Measurements from ENCODE around the gene SLC39A3.
A peak's percentile ranks its signal among the peaks of the same experiment; 100 is the strongest.

Gene SLC39A3

GRCh38 chr19:2779121-2779740, 39.4 kb upstream of the SLC39A3 start:
- FAIRE-seq (no peak), DNase-seq (ENCODE audit: insufficient read length, low spot score) (no peak)
- no peak for TF ChIP-seq PAX5 (IDR thresholded peaks at IDR 0.05; ENCODE audit: insufficient read depth, low read length, severe bottlenecking)
- no peak for TF ChIP-seq SPI1 (IDR thresholded peaks at IDR 0.05; ENCODE audit: low read depth, low read length)
- TF ChIP-seq POLR2A (IDR thresholded peaks at IDR 0.05; ENCODE audit: low read depth, low read length): no peak
- no peak for TF ChIP-seq TAF1 (IDR thresholded peaks at IDR 0.05; ENCODE audit: low read depth, low read length)
- no peak for TF ChIP-seq POLR2AphosphoS5 (IDR thresholded peaks at IDR 0.05; ENCODE audit: low read depth, low read length)
- TF ChIP-seq POU2F2 (IDR thresholded peaks at IDR 0.05; ENCODE audit: low read depth, low read length): no peak

- no peak for FAIRE-seq
- DNase-seq (ENCODE audit: insufficient read length, low spot score): no peak
- TF ChIP-seq POU2F2 (IDR thresholded peaks at IDR 0.05; ENCODE audit: low read depth, low read length): no peak
Measured at GRCh38 chr19:2777952-2778683, 38.3 kb upstream of the SLC39A3 start.

- peak; percentile 67 for DNase-seq (ENCODE audit: insufficient read length, low spot score)
- peak; percentile 72 for FAIRE-seq
- TF ChIP-seq POLR2A (IDR thresholded peaks at IDR 0.05; ENCODE audit: low read depth, low read length) (no peak), POU2F2 (IDR thresholded peaks at IDR 0.05; ENCODE audit: low read depth, low read length) (no peak), SPI1 (IDR thresholded peaks at IDR 0.05; ENCODE audit: low read depth, low read length) (no peak), PAX5 (IDR thresholded peaks at IDR 0.05; ENCODE audit: insufficient read depth, low read length, severe bottlenecking) (no peak), TAF1 (IDR thresholded peaks at IDR 0.05; ENCODE audit: low read depth, low read length) (no peak)
Measured at GRCh38 chr19:2775556-2776430, 36.0 kb upstream of the SLC39A3 start.

GRCh38 chr19:2774953-2775555, 35.2 kb upstream of the SLC39A3 start:
- DNase-seq (ENCODE audit: insufficient read length, low spot score): no peak
- FAIRE-seq: no peak
- no peak for TF ChIP-seq POLR2AphosphoS5 (IDR thresholded peaks at IDR 0.05; ENCODE audit: low read depth, low read length)
- TF ChIP-seq POU2F2 (IDR thresholded peaks at IDR 0.05; ENCODE audit: low read depth, low read length): no peak
- no peak for TF ChIP-seq SPI1 (IDR thresholded peaks at IDR 0.05; ENCODE audit: low read depth, low read length)
- TF ChIP-seq POLR2A (IDR thresholded peaks at IDR 0.05; ENCODE audit: low read depth, low read length): no peak
- no peak for TF ChIP-seq TAF1 (IDR thresholded peaks at IDR 0.05; ENCODE audit: low read depth, low read length)
- TF ChIP-seq PAX5 (IDR thresholded peaks at IDR 0.05; ENCODE audit: insufficient read depth, low read length, severe bottlenecking): no peak

DNA sequence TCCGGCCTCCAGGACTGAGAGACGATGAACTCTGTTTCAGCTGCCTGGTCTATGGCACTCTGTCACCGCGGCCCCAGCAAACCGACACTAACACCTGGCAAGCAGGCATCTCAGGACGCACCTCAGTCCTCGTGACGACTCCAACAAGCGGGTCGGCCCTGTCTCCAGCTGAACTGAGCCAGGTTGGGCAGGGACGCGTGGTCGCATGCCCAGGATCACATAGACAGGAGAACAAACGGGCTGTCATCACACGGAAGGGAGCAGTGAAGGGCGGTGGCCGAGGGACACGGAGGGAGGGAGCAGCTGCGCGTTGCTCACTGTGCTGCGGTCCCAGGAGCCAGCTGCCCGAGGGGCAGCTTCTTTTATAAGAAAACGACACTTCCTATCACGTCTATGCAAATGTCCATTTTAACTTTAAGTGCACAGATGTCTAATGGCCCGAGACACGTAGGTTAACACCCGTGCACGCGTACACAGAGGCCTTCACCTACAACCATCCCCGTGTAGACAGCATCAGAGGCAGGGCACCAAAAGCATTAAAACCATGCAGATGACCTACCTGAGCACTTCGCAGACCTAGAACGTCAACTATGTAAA, 34.4 kb upstream of the SLC39A3 start:
- TF ChIP-seq TAF1 (IDR thresholded peaks at IDR 0.05; ENCODE audit: low read depth, low read length): no peak
- DNase-seq (ENCODE audit: insufficient read length, low spot score): no peak
- FAIRE-seq: no peak

DNA sequence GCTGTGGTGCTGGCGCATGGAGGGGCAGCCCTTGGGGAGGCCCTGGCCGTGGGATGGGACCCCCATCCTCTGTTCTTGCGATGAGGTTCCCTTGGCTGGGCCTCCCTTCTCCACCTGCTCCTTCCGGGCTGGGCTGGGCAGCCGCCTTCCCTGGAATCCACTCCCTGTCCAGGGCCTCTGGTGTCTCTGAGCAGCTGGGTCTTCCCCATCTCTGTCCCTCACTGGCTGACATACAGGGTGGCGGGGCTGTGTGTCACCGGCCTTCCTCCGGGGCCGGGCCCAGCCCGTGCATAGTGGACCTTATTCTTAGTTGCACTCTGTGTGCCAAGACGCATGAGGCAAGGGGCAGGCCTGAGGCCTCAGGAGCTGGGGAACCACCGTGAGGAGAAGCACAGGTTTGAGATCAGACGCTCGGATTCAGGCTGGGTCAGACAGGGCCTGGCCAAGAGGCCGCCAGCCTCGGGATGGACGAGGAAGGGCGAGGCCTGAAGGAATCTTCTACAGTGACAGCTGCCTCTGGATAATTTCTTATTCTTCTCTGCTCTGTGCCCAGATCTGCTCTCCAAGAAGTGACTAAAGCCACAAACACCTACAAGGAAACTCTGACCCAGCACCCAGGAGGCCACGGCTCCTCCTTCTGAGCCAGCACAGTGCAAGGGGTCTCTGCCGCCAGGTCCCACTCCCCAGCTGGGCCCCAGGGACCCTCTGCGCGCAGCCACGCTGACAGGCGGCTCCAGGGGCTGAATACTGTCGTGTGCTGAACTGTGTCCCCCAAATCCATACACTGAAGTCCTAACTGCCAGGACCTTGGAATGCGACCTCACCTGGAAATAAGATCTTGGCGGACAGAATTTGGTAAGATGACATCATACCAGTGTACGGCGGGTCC, 32.2 kb upstream of the SLC39A3 start:
- FAIRE-seq (no peak), DNase-seq (ENCODE audit: insufficient read length, low spot score) (no peak)
- no peak for TF ChIP-seq PAX5 (IDR thresholded peaks at IDR 0.05; ENCODE audit: insufficient read depth, low read length, severe bottlenecking)
- TF ChIP-seq POLR2A (IDR thresholded peaks at IDR 0.05; ENCODE audit: low read depth, low read length): no peak
- TF ChIP-seq POU2F2 (IDR thresholded peaks at IDR 0.05; ENCODE audit: low read depth, low read length): no peak
- no peak for TF ChIP-seq TAF1 (IDR thresholded peaks at IDR 0.05; ENCODE audit: low read depth, low read length)
- no peak for TF ChIP-seq SPI1 (IDR thresholded peaks at IDR 0.05; ENCODE audit: low read depth, low read length)
- TF ChIP-seq POLR2AphosphoS5 (IDR thresholded peaks at IDR 0.05; ENCODE audit: low read depth, low read length): no peak

- TF ChIP-seq POLR2A (IDR thresholded peaks at IDR 0.05; ENCODE audit: low read depth, low read length) (no peak), SPI1 (IDR thresholded peaks at IDR 0.05; ENCODE audit: low read depth, low read length) (no peak), TAF1 (IDR thresholded peaks at IDR 0.05; ENCODE audit: low read depth, low read length) (no peak), PAX5 (IDR thresholded peaks at IDR 0.05; ENCODE audit: insufficient read depth, low read length, severe bottlenecking) (no peak), POLR2AphosphoS5 (IDR thresholded peaks at IDR 0.05; ENCODE audit: low read depth, low read length) (no peak), POU2F2 (IDR thresholded peaks at IDR 0.05; ENCODE audit: low read depth, low read length) (no peak)
- no peak for FAIRE-seq
Measured at GRCh38 chr19:2770055-2771013, 30.5 kb upstream of the SLC39A3 start.

GRCh38 chr19:2769218-2769617, 29.4 kb upstream of the SLC39A3 start:
- TF ChIP-seq TAF1 (IDR thresholded peaks at IDR 0.05; ENCODE audit: low read depth, low read length): no peak
- no peak for TF ChIP-seq POLR2A (IDR thresholded peaks at IDR 0.05; ENCODE audit: low read depth, low read length)
- no peak for TF ChIP-seq POU2F2 (IDR thresholded peaks at IDR 0.05; ENCODE audit: low read depth, low read length)
- TF ChIP-seq POLR2AphosphoS5 (IDR thresholded peaks at IDR 0.05; ENCODE audit: low read depth, low read length): no peak
- no peak for TF ChIP-seq SPI1 (IDR thresholded peaks at IDR 0.05; ENCODE audit: low read depth, low read length)
- no peak for TF ChIP-seq PAX5 (IDR thresholded peaks at IDR 0.05; ENCODE audit: insufficient read depth, low read length, severe bottlenecking)
- no peak for DNase-seq (ENCODE audit: insufficient read length, low spot score)
- no peak for FAIRE-seq

More at GRCh38 chr19:2770055-2771013, 30.5 kb upstream of the SLC39A3 start:
- no peak for DNase-seq (ENCODE audit: insufficient read length, low spot score)

Measured in GM12891 (cell line).